Glutamatergic neuron (in vitro differentiated cells): ENCODE measurements around the gene KCNK16. TPM values are rescaled to one million over a fixed set of nuclear protein-coding genes. Genes with fewer than 3 reads are reported as not detected.

ENCODE experiments used
- DNase-seq: peaks from one replicate; pipeline ENCODE4 v3.0.0; 2022
- H3K27ac Mint-ChIP-seq: one replicate; pipeline ENCODE4 v1.8.0; 2020; ENCODE audit warnings: mild to moderate bottlenecking, mixed read lengths, inconsistent platforms; ENCODE audit not compliant: unreplicated experiment
- H3K27me3 Mint-ChIP-seq: one replicate; pipeline ENCODE4 v1.8.0; 2020; ENCODE audit warnings: mild to moderate bottlenecking, moderate library complexity, mixed read lengths, inconsistent platforms; ENCODE audit not compliant: unreplicated experiment
- H3K36me3 Mint-ChIP-seq: one replicate; pipeline ENCODE4 v1.8.0; 2020; ENCODE audit warnings: mild to moderate bottlenecking, mixed read lengths, inconsistent platforms; ENCODE audit not compliant: unreplicated experiment
- H3K4me1 Mint-ChIP-seq: one replicate; pipeline ENCODE4 v1.8.0; 2020; ENCODE audit warnings: mild to moderate bottlenecking, low read depth, mixed read lengths, inconsistent platforms; ENCODE audit not compliant: unreplicated experiment
- H3K4me3 Mint-ChIP-seq: one replicate; pipeline ENCODE4 v1.8.0; 2020; ENCODE audit warnings: mild to moderate bottlenecking, mixed read lengths, inconsistent platforms; ENCODE audit not compliant: unreplicated experiment
- H3K9me3 Mint-ChIP-seq: one replicate; pipeline ENCODE4 v1.8.0; 2020; ENCODE audit warnings: mild to moderate bottlenecking, moderate library complexity, mixed read lengths, inconsistent platforms; ENCODE audit not compliant: unreplicated experiment
- total RNA-seq: library from RNA; stranded (reverse); fragmentation: NEBNext Ultra II Directional; extraction: Animal tissue kit (Norgen Biotek cat#: 25700); gene quantifications from one replicate; pipeline ENCODE4 v1.2.1, GENCODE V29; 2021; ENCODE audit not compliant: unreplicated experiment
- TF ChIP-seq, protein P1 (sequence below): fragments of 200-600 bp; sonication (generic); IDR thresholded peaks from one replicate; pipeline ENCODE4 v1.5.0; 2021; ENCODE audit not compliant: partially characterized antibody, unreplicated experiment

Gene KCNK16
- total RNA-seq, 1 donor from 2014 or later, result not detected

DNA sequence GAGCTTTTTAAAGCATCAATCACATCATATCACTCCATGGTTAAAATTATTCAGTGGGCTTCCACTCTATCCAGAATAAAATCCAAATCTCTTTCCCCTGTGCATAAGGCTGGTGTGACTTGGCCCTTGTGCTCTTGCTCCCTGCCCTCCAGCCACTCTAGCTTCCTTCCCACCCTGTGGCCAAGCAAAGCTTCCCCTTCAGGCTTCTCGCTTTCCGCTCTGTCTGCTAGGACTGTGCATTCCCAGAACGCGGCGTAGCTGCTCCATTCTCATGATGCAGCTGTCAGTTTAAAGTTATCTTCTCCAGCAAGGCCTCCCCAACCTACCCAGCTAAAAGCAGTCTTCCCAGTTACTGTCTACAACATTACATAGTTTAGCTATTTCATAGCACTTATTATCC is 19.4 kb upstream of the KCNK16 start:
- peaks cover 2% of the 10 kb centered on the region for H3K9me3 Mint-ChIP-seq
- TF ChIP-seq, protein P1, sequence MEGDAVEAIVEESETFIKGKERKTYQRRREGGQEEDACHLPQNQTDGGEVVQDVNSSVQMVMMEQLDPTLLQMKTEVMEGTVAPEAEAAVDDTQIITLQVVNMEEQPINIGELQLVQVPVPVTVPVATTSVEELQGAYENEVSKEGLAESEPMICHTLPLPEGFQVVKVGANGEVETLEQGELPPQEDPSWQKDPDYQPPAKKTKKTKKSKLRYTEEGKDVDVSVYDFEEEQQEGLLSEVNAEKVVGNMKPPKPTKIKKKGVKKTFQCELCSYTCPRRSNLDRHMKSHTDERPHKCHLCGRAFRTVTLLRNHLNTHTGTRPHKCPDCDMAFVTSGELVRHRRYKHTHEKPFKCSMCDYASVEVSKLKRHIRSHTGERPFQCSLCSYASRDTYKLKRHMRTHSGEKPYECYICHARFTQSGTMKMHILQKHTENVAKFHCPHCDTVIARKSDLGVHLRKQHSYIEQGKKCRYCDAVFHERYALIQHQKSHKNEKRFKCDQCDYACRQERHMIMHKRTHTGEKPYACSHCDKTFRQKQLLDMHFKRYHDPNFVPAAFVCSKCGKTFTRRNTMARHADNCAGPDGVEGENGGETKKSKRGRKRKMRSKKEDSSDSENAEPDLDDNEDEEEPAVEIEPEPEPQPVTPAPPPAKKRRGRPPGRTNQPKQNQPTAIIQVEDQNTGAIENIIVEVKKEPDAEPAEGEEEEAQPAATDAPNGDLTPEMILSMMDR, result no peak
- no peak overlapping the region for H3K4me3 Mint-ChIP-seq
- H3K27ac Mint-ChIP-seq, result no peak overlapping the region
- H3K36me3 Mint-ChIP-seq, result no peaks in the 10 kb centered on the region
- DNase-seq, result no peak
- peaks cover 4% of the 10 kb centered on the region for H3K4me1 Mint-ChIP-seq
- H3K27me3 Mint-ChIP-seq, result peaks cover 4% of the 10 kb centered on the region

DNA sequence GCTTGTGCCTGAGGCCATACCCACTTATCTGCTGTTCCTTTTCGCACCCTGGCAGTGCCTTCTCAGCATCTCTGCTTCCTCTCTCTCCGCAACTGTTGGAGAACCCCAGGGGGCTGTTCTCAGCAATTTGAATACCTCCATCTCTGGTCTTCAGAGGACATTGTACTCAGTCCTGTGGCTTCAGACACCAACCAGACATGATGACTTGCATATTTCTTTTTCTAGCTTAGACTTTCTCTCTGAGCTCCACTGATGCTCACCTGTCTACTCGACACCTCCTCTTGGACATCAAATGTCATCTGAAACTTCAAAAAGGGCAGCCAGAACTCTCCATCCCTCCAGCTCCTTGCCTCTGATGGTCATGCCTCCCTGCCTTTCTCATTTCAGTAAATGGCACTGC is 18.9 kb upstream of the KCNK16 start:
- Mint-ChIP-seq H3K9me3 (peaks cover 4% of the 10 kb centered on the region), H3K36me3 (no peaks in the 10 kb centered on the region), H3K27me3 (peaks cover 4% of the 10 kb centered on the region), H3K4me1 (peaks cover 8% of the 10 kb centered on the region), H3K27ac (no peak overlapping the region), H3K4me3 (no peak overlapping the region)
- TF ChIP-seq, protein P1, result no peak
- DNase-seq, result no peak

DNA sequence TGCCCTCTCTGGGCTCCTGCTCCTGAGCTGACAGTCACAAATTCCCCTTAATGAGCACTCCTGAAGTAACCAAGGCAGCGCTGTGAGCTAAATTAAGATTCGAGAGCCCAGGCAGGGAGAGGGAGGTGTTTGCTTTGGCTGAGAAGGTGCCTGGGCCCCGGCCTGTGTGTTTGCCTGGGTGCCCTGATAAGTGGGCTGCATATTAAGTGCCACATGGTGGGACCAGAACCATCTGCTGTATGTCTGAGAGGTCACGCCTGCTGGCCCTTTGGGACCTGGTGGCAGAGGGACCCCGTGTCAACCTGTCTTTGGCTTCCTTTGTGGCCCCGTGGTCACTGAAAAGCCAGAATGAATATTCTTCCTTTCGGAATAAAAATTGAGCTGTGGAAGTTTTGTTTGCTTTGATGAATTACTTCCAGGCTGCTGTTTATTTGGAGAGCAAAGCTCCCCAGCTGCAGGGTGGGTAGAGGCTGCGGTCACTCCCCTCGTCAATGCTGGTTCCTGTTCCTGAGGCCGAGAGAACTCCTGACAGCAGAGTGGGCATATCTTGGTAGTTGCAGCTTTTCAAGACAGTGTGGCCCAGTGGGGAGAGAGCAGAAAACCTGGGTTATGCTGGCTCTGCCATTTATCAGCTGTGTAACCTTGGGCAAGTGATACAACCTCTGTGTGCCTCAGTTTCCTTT is 17.5 kb upstream of the KCNK16 start:
- Mint-ChIP-seq H3K4me1 (peaks cover 15% of the 10 kb centered on the region), H3K4me3 (no peak overlapping the region), H3K36me3 (no peaks in the 10 kb centered on the region), H3K27me3 (no peaks in the 10 kb centered on the region), H3K27ac (peak overlapping the region; percentile 45), H3K9me3 (peaks cover 2% of the 10 kb centered on the region)
- DNase-seq, result peak; percentile 35
- TF ChIP-seq, protein P1, result no peak

DNA sequence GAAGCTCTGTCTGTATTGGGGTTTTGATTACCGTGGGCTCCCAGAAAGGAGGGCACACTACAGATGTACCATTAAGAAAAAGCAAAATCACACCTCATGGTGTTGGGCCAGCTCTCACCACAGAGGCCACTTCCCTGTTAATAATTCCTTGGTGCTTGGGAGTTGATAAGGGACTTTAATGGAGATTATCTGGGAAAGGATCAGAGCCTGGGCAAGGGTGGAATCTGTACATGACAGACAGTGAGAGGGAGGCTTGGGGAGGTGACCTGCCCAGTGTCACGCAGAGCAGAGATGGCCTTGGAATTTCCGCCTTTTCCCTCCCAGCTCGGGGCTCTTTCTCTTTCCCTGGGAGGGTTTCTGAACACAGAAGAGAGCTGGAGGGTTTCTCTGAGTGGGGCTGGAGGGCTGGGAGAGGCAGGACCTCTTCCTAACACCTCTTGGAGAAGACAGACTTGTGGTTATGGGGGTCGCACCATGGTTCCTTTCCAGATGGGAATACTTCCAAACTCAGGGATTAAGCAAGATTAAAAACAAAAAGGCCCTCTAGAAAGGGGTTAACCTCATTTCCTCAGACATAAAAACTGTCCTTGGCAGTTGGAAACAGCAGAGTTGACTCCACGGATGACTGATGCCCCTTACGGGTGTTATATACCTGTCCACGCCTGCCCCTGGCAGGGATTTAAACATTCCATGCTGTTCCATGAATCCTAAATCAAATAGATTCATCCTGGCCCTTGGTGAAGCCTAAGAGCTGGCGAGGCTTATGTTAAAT is 16.8 kb upstream of the KCNK16 start:
- Mint-ChIP-seq H3K4me3 (no peak overlapping the region), H3K9me3 (peaks cover 2% of the 10 kb centered on the region), H3K4me1 (peaks cover 18% of the 10 kb centered on the region), H3K27me3 (no peaks in the 10 kb centered on the region), H3K36me3 (no peaks in the 10 kb centered on the region), H3K27ac (peak overlapping the region; percentile 46)
- DNase-seq, result no peak
- TF ChIP-seq, protein P1, result no peak

DNA sequence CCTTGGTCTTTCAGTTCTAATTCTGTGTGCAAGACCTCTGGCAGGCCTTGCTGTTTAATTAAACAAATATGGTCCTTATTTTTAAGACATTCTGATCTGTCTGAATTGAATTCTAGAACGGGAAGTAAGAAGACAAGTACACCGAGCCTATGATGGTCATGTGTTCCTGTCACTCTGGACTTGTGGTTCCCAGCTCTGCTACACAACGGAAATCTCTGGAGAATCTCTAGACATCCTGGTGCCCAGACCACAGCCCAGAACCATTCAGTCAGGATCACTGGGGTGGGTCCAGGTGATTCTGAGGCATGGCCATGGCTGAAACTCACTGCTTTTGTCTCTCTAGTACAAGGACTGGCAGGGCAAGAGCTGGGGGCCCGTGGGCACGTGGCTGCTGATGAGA is 15.9 kb upstream of the KCNK16 start:
- no peak for DNase-seq
- TF ChIP-seq, protein P1, result no peak
- Mint-ChIP-seq H3K27me3 (no peaks in the 10 kb centered on the region), H3K4me1 (peaks cover 14% of the 10 kb centered on the region), H3K36me3 (no peaks in the 10 kb centered on the region), H3K9me3 (peaks cover 2% of the 10 kb centered on the region), H3K27ac (no peak overlapping the region), H3K4me3 (no peak overlapping the region)
